ENCODE data around the gene IL10RB.

The IL10RB gene

DNA sequence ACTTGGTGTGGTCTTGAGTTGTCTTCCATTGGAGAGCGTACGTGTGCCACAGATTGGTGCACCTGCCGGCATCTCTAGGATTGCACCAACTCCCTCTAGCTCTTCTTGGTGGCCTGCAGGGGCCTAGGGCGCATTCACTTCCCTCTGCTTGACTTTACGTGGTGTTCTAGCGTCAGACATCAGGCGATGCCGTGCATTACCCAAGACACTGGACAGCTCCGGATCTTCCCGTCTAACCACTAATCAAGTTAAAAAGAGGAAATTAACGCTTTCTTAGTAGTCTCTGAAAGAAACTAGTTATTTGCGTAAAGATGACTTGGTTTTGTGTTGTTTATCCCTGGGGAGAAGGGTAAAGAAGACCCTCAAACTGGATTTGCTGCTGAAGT lies 510 bp upstream of the IL10RB start:
- peak; percentile 84 to 98 for DNase-seq (ENCODE audit: low read depth in 1 of 2, low spot score in 1 of 2)
- TF ChIP-seq GABPA (IDR thresholded peaks at IDR 0.05; ENCODE audit: low read depth) (no peak), SPI1 (IDR thresholded peaks at IDR 0.05; ENCODE audit: borderline replicate concordance, low read depth) (peak; percentile 85), POLR2AphosphoS5 (IDR thresholded peaks at IDR 0.05; ENCODE audit: low read depth) (peak; percentile 79)
- TF ChIP-seq, protein P1, sequence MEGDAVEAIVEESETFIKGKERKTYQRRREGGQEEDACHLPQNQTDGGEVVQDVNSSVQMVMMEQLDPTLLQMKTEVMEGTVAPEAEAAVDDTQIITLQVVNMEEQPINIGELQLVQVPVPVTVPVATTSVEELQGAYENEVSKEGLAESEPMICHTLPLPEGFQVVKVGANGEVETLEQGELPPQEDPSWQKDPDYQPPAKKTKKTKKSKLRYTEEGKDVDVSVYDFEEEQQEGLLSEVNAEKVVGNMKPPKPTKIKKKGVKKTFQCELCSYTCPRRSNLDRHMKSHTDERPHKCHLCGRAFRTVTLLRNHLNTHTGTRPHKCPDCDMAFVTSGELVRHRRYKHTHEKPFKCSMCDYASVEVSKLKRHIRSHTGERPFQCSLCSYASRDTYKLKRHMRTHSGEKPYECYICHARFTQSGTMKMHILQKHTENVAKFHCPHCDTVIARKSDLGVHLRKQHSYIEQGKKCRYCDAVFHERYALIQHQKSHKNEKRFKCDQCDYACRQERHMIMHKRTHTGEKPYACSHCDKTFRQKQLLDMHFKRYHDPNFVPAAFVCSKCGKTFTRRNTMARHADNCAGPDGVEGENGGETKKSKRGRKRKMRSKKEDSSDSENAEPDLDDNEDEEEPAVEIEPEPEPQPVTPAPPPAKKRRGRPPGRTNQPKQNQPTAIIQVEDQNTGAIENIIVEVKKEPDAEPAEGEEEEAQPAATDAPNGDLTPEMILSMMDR (IDR thresholded peaks at IDR 0.05; ENCODE audit: insufficient read depth, low read length) = no peak
- TF ChIP-seq, protein P2, sequence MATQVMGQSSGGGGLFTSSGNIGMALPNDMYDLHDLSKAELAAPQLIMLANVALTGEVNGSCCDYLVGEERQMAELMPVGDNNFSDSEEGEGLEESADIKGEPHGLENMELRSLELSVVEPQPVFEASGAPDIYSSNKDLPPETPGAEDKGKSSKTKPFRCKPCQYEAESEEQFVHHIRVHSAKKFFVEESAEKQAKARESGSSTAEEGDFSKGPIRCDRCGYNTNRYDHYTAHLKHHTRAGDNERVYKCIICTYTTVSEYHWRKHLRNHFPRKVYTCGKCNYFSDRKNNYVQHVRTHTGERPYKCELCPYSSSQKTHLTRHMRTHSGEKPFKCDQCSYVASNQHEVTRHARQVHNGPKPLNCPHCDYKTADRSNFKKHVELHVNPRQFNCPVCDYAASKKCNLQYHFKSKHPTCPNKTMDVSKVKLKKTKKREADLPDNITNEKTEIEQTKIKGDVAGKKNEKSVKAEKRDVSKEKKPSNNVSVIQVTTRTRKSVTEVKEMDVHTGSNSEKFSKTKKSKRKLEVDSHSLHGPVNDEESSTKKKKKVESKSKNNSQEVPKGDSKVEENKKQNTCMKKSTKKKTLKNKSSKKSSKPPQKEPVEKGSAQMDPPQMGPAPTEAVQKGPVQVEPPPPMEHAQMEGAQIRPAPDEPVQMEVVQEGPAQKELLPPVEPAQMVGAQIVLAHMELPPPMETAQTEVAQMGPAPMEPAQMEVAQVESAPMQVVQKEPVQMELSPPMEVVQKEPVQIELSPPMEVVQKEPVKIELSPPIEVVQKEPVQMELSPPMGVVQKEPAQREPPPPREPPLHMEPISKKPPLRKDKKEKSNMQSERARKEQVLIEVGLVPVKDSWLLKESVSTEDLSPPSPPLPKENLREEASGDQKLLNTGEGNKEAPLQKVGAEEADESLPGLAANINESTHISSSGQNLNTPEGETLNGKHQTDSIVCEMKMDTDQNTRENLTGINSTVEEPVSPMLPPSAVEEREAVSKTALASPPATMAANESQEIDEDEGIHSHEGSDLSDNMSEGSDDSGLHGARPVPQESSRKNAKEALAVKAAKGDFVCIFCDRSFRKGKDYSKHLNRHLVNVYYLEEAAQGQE (IDR thresholded peaks at IDR 0.05; ENCODE audit: insufficient replicate concordance, low read depth) = peak; percentile 89
- Histone ChIP-seq H3K4me3 (replicated peaks; ENCODE audit: insufficient read depth, low read length) (peak overlapping the region; percentile 80), H3K27me3 (ENCODE audit: insufficient read depth, poor library complexity, severe bottlenecking) (no peaks in the 10 kb centered on the region), H3K27ac (replicated peaks) (peak overlapping the region; percentile 86)

DNA sequence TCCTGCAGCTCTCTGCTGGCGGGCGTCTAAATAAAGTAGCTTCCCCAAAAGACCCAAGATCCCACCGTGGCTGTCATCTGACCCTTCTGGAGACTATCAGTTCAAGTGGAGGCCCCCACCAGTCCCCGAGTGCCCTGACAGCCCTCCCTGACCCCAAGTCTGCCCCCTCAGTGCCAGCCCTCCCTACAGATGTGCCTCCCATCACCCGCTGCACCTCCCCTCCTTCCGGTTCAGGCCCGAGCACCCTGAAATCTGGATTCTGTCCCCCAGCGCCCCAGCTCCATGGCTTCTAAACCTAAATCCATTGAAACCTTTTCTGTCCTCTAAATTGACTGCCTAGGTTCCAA lies 595 bp downstream of the IL10RB start:
- Histone ChIP-seq H3K4me3 (replicated peaks; ENCODE audit: insufficient read depth, low read length) (peak overlapping the region; percentile 80), H3K27me3 (ENCODE audit: insufficient read depth, poor library complexity, severe bottlenecking) (no peaks in the 10 kb centered on the region), H3K27ac (replicated peaks) (peak overlapping the region; percentile 86)
- TF ChIP-seq POLR2AphosphoS5 (IDR thresholded peaks at IDR 0.05; ENCODE audit: low read depth) = no peak
- TF ChIP-seq, protein P1 (IDR thresholded peaks at IDR 0.05; ENCODE audit: insufficient read depth, low read length) = no peak
- TF ChIP-seq, protein P2 (IDR thresholded peaks at IDR 0.05; ENCODE audit: insufficient replicate concordance, low read depth) = no peak
- TF ChIP-seq SPI1 (IDR thresholded peaks at IDR 0.05; ENCODE audit: borderline replicate concordance, low read depth) = no peak
- no peak for TF ChIP-seq GABPA (IDR thresholded peaks at IDR 0.05; ENCODE audit: low read depth)
- no peak for DNase-seq (ENCODE audit: low read depth in 1 of 2, low spot score in 1 of 2)

DNA sequence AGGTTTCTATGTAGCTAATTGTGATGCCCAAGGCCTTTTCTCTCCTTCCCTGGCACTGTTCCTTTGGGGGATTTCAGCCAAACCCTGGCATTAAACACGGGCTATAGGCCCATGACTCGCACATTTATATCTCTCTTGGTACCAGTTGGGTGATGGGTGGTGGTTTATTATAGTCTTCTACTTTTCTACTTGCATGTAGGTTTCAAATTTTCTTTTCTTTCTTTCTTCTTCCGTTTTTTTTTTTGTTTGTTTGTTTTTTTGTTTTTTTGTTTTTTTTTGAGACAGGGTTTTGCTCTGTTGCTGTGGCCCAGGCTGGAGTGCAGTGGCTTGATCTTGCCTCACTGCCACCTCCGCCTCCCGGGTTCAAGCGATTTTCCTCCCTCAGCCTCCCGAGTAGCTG lies 1.1 kb downstream of the IL10RB start:
- TF ChIP-seq POLR2AphosphoS5 (IDR thresholded peaks at IDR 0.05; ENCODE audit: low read depth) (no peak), GABPA (IDR thresholded peaks at IDR 0.05; ENCODE audit: low read depth) (no peak), SPI1 (IDR thresholded peaks at IDR 0.05; ENCODE audit: borderline replicate concordance, low read depth) (no peak)
- TF ChIP-seq, protein P1 (IDR thresholded peaks at IDR 0.05; ENCODE audit: insufficient read depth, low read length) = no peak
- TF ChIP-seq, protein P2 (IDR thresholded peaks at IDR 0.05; ENCODE audit: insufficient replicate concordance, low read depth) = no peak
- peak overlapping the region; percentile 86 for H3K27ac ChIP-seq (replicated peaks)
- no peak for DNase-seq (ENCODE audit: low read depth in 1 of 2, low spot score in 1 of 2)
- peak overlapping the region; percentile 80 for H3K4me3 ChIP-seq (replicated peaks; ENCODE audit: insufficient read depth, low read length)
- H3K27me3 ChIP-seq (ENCODE audit: insufficient read depth, poor library complexity, severe bottlenecking) = no peaks in the 10 kb centered on the region

Measured in HL-60 (cell line).